Erythroblast (primary cell): ENCODE measurements around the gene EFEMP2.

Experiments
- GATA1 ChIP-seq: IDR thresholded peaks from 2 replicates; pipeline ENCODE4 v1.6.1; 2011; ENCODE audit warnings: low read depth, mild to moderate bottlenecking, control low read depth, low read length, moderate library complexity
- POLR2A ChIP-seq: IDR thresholded peaks from 2 replicates; pipeline ENCODE4 v1.6.1; 2011; ENCODE audit warnings: mild to moderate bottlenecking, low read length

- TF ChIP-seq POLR2A (no peak), GATA1 (no peak)
Observed at GRCh38 chr11:65858681-65859087, 13.9 kb downstream of the EFEMP2 start.
